SK-N-SH (cell line): ENCODE data around the gene FGD3. TPM values are rescaled to one million over a fixed set of nuclear protein-coding genes. Genes with fewer than 3 reads are reported as not detected.

ENCODE experiments used
- CTCF ChIA-PET: fragments of 300-600, 350-600 bp; formaldehyde crosslinking; extraction: SDS; loops from one replicate; lab custom pipeline; 2021; lab: Yijun Ruan, JAX
- POLR2A ChIA-PET: fragments of 350-600 bp; sonication (Branson Sonifier 250); formaldehyde crosslinking; extraction: SDS; loops from one replicate; lab custom pipeline; 2020; ENCODE audit warnings: antibody characterized with exemption, inconsistent platforms; lab: Yijun Ruan, JAX
- DNase-seq: peaks from one replicate; pipeline ENCODE4 v3.0.0; 2012
- H2AFZ ChIP-seq: fragments of 200-600 bp; sonication (generic); 2 replicates; pipeline ENCODE4 v1.8.1; 2016; ENCODE audit warnings: antibody characterized with exemption, mild to moderate bottlenecking, low read depth
- H3F3A ChIP-seq: fragments of 200-600 bp; sonication (generic); replicated peaks from 2 replicates; pipeline ENCODE3; 2016; ENCODE audit warnings: antibody characterized with exemption, mild to moderate bottlenecking; ENCODE audit not compliant: insufficient read depth
- H3K27ac ChIP-seq, 2 experiments: fragments of 200-500 bp in 1 of 2; fragments of 200-600 bp in 1 of 2; sonication (Bioruptor generic) in 1 of 2; sonication (generic), shearing (Covaris generic) in 1 of 2; 2 replicates each; pipeline versions ENCODE4 v1.5.1 to v1.6.1; 2014 to 2016; ENCODE audit warnings: low read depth in 2 of 2, inconsistent platforms in 1 of 2, low read length in 1 of 2, mild to moderate bottlenecking in 1 of 2, mixed read lengths in 1 of 2
- H3K27me3 ChIP-seq: fragments of 200-600 bp; sonication (generic), shearing (Covaris generic); 2 replicates; pipeline ENCODE4 v1.6.1; 2016; ENCODE audit warnings: mixed run types; ENCODE audit not compliant: insufficient read depth
- H3K36me3 ChIP-seq, 2 experiments: fragments of 200-500 bp in 1 of 2; fragments of 200-600 bp in 1 of 2; sonication (Bioruptor generic) in 1 of 2; sonication (generic) in 1 of 2; replicated peaks in 1 of 2; 2 replicates each; pipeline versions ENCODE3 to v1.5.1; 2014 to 2016; ENCODE audit warnings: low read length in 1 of 2, mild to moderate bottlenecking in 1 of 2; ENCODE audit not compliant: insufficient read depth in 2 of 2, control insufficient read depth in 1 of 2
- H3K4me1 ChIP-seq, 2 experiments: fragments of 200-500 bp in 1 of 2; fragments of 200-600 bp in 1 of 2; sonication (Bioruptor generic) in 1 of 2; sonication (generic), shearing (Covaris generic) in 1 of 2; 2 replicates each; pipeline versions ENCODE4 v1.5.1 to v1.6.1; 2014 to 2016; ENCODE audit warnings: low read depth in 1 of 2, low read length in 1 of 2, mixed run types in 1 of 2; ENCODE audit not compliant: insufficient read depth in 2 of 2, control insufficient read depth in 1 of 2
- H3K4me2 ChIP-seq: fragments of 200-600 bp; sonication (generic), shearing (Covaris generic); 2 replicates; pipeline ENCODE4 v1.6.1; 2017; ENCODE audit warnings: mixed run types
- H3K4me3 ChIP-seq, 2 experiments: fragments of 200-500 bp in 1 of 2; fragments of 200-600 bp in 1 of 2; sonication (Bioruptor generic) in 1 of 2; sonication (generic), shearing (Covaris generic) in 1 of 2; 2 replicates each; pipeline versions ENCODE4 v1.5.1 to v1.8.1; 2014 to 2016; ENCODE audit warnings: low read depth in 2 of 2, inconsistent platforms in 1 of 2, low read length in 1 of 2, mild to moderate bottlenecking in 1 of 2, mixed read lengths in 1 of 2, moderate library complexity in 1 of 2
- H3K79me2 ChIP-seq: fragments of 200-600 bp; sonication (generic); 2 replicates; pipeline ENCODE4 v1.8.1; 2017; ENCODE audit warnings: mild to moderate bottlenecking; ENCODE audit not compliant: insufficient read depth
- H3K9ac ChIP-seq: fragments of 200-600 bp; sonication (generic); 2 replicates; pipeline ENCODE4 v1.6.1; 2017; ENCODE audit warnings: mixed run types
- H3K9me2 ChIP-seq: fragments of 200-600 bp; sonication (generic); 2 replicates; pipeline ENCODE4 v1.6.1; 2017; ENCODE audit warnings: mixed run types
- H3K9me3 ChIP-seq: fragments of 200-600 bp; sonication (generic); 2 replicates; pipeline ENCODE4 v1.6.1; 2017; ENCODE audit warnings: mixed run types, mild to moderate bottlenecking, moderate library complexity
- H4K20me1 ChIP-seq: fragments of 200-600 bp; sonication (generic); 2 replicates; pipeline ENCODE4 v1.6.1; 2017; ENCODE audit warnings: mild to moderate bottlenecking, mixed run types; ENCODE audit not compliant: insufficient read depth
- CHD2 ChIP-seq: fragments of 150-350 bp; IDR thresholded peaks from 2 replicates; pipeline ENCODE4 v1.6.1; 2018; ENCODE audit warnings: low read length; ENCODE audit not compliant: partially characterized antibody
- ELF1 ChIP-seq: IDR thresholded peaks from 2 replicates; pipeline ENCODE4 v1.4.0; 2012
- EP300 ChIP-seq, 2 experiments: IDR thresholded peaks; 2 replicates each; pipeline versions ENCODE4 v1.4.0 to v1.6.1; 2012; ENCODE audit warnings: borderline replicate concordance in 1 of 2, low read depth in 1 of 2, low read length in 1 of 2
- EZH2phosphoT487 ChIP-seq: fragments of 200-600 bp; sonication (generic); IDR thresholded peaks from 2 replicates; pipeline ENCODE4 v1.6.1; 2017; ENCODE audit warnings: low read depth, mixed run types, mild to moderate bottlenecking, antibody characterized with exemption, moderate library complexity, borderline replicate concordance
- FOXM1 ChIP-seq: IDR thresholded peaks from 2 replicates; pipeline ENCODE4 v1.4.0; 2012; ENCODE audit warnings: low read depth, mild to moderate bottlenecking
- JUND ChIP-seq: IDR thresholded peaks from 2 replicates; pipeline ENCODE4 v1.4.0; 2012
- MEF2A ChIP-seq: IDR thresholded peaks from 2 replicates; pipeline ENCODE4 v1.4.0; 2012; ENCODE audit warnings: low read depth, borderline replicate concordance
- MXI1 ChIP-seq: IDR thresholded peaks from 2 replicates; pipeline ENCODE4 v1.6.1; 2012; ENCODE audit warnings: mild to moderate bottlenecking, low read depth, low read length, improper control_type of control experiment
- NRF1 ChIP-seq: IDR thresholded peaks from 2 replicates; pipeline ENCODE4 v1.6.1; 2012; ENCODE audit warnings: low read depth, mild to moderate bottlenecking, low read length
- PBX3 ChIP-seq: IDR thresholded peaks from 2 replicates; pipeline ENCODE4; 2012
- POLR2AphosphoS5 ChIP-seq: IDR thresholded peaks from 2 replicates; pipeline ENCODE4 v1.6.1; 2012; ENCODE audit warnings: low read depth, low read length
- RAD21 ChIP-seq: IDR thresholded peaks from 2 replicates; pipeline ENCODE4 v1.6.1; 2012; ENCODE audit warnings: mild to moderate bottlenecking, low read length
- REST ChIP-seq: IDR thresholded peaks from 2 replicates; pipeline ENCODE4 v1.6.1; 2012; ENCODE audit warnings: mild to moderate bottlenecking, low read depth, low read length, moderate library complexity
- RFX5 ChIP-seq: IDR thresholded peaks from 2 replicates; pipeline ENCODE4 v1.6.1; 2012; ENCODE audit warnings: mild to moderate bottlenecking, improper control_type of control experiment, low read length
- RXRA ChIP-seq: IDR thresholded peaks from 2 replicates; pipeline ENCODE4 v1.4.0; 2012; ENCODE audit warnings: low read depth, mild to moderate bottlenecking, borderline replicate concordance
- SIN3A ChIP-seq: IDR thresholded peaks from 2 replicates; pipeline ENCODE4 v1.6.1; 2012; ENCODE audit warnings: low read depth, mild to moderate bottlenecking, low read length, moderate library complexity, borderline replicate concordance
- SMC3 ChIP-seq: IDR thresholded peaks from 2 replicates; pipeline ENCODE4 v1.6.1; 2012; ENCODE audit warnings: low read depth, low read length, improper control_type of control experiment
- TCF12 ChIP-seq: IDR thresholded peaks from 2 replicates; pipeline ENCODE4 v1.4.0; 2012
- USF1 ChIP-seq: IDR thresholded peaks from 2 replicates; pipeline ENCODE4 v1.4.0; 2012; ENCODE audit warnings: low read depth, borderline replicate concordance
- YY1 ChIP-seq: IDR thresholded peaks from 2 replicates; pipeline ENCODE4 v1.4.0; 2012; ENCODE audit warnings: low read depth, mild to moderate bottlenecking
- WGBS: methylation state at CpG from one replicate; pipeline ENCODE4 v1.1.6; 2017; ENCODE audit warnings: low lambda C conversion rate; 5-methylcytosine and 5-hydroxymethylcytosine counted together
- polyA plus RNA-seq, 3 experiments: library from polyadenylated mRNA; depleted of rRNA; stranded (reverse); fragments of >200 nt; gene quantifications; 2 replicates each; pipeline ENCODE4 v1.2.3, GENCODE V29; 2012

Gene FGD3
- polyA plus RNA-seq, 1 of the 3 experiments (the other 2 are of a cell fraction): not detected

- no peaks in the 10 kb centered on the region for H3K27me3 ChIP-seq
- DNase-seq: no peak
- CTCF ChIA-PET: interaction anchor here (1.3 to 3.2 kb wide), 3 partner anchors 17 to 30 kb away, joined by 3 to 13 read pairs (median 8); no protein-coding TSS in a partner anchor
- H3K9ac ChIP-seq: no peak overlapping the region
- WGBS: 50% methylated on average over 10 of the region's 10 CpGs
- H3K79me2 ChIP-seq: no peaks in the 10 kb centered on the region
- H3F3A ChIP-seq: no peaks in the 10 kb centered on the region
- no peaks in the 10 kb centered on the region for H4K20me1 ChIP-seq
- no peaks in the 10 kb centered on the region for H3K9me2 ChIP-seq
- no peaks in the 10 kb centered on the region for H3K9me3 ChIP-seq
- no peak overlapping the region for H3K4me3 ChIP-seq
- no peaks in the 10 kb centered on the region; a peak in 1 of 4 replicates for H3K4me1 ChIP-seq
- no peak overlapping the region for H3K4me2 ChIP-seq
- POLR2A ChIA-PET: no interaction called here
- TF ChIP-seq CHD2: no peak
- no peak for TF ChIP-seq NRF1
- TF ChIP-seq SMC3: no peak
- TF ChIP-seq MEF2A: no peak
- TF ChIP-seq REST: no peak
- no peak for TF ChIP-seq RXRA
- TF ChIP-seq TCF12: no peak
- no peak for TF ChIP-seq SIN3A
- no peak for TF ChIP-seq USF1
- TF ChIP-seq JUND: no peak
- no peak for TF ChIP-seq EZH2phosphoT487
- TF ChIP-seq ELF1: no peak
- TF ChIP-seq FOXM1: no peak
- TF ChIP-seq RAD21: no peak
- no peak for TF ChIP-seq YY1
- TF ChIP-seq MXI1: no peak
- TF ChIP-seq RFX5: no peak
- no peak for TF ChIP-seq PBX3
- no peak for TF ChIP-seq POLR2AphosphoS5
- no peak for TF ChIP-seq EP300 (IDR thresholded peaks at IDR 0.05; ENCODE audit: borderline replicate concordance in 1 of 2, low read depth in 1 of 2, low read length in 1 of 2)
- H3K27ac ChIP-seq: no peak overlapping the region
- H3K36me3 ChIP-seq: no peaks in the 10 kb centered on the region
- no peak overlapping the region for H2AFZ ChIP-seq
Measured at GRCh38 chr9:92974161-92974661, 26.9 kb downstream of the FGD3 start.
